NCI-H2107 treated with DMSO at 0.1 percent for 48 hours (cell line): ENCODE results near the gene WBP1L.
"Not testable (repeated sequence)": the region's sequence is repeated elsewhere in the genome, so short reads cannot be mapped to it uniquely, and the experiment has no call there.

ENCODE experiments used
- DNase-seq: peaks from one replicate; lab custom pipeline; 2025; ENCODE audit not compliant: unreplicated experiment; lab: John Stamatoyannopoulos, UW

Gene WBP1L

DNA sequence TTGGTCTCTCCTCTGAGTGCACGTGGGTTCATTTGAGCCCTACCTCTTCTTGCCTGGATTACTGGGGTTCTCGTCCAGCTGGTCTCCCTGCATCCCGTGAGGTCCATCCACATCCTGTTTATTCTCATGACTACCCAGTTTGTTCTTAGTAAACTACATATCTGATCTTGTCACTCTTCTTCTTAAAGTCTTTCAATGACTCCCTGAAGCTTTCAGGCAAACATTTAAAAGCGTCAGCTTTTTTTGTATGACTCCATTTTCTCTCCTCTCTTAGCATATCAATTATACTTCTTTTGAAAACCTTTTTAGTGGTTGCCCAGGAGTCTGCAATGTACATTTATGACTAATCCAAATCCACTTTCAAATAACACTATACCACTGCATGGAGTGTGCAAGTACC is 21.8 kb upstream of the WBP1L start:
- no peak for DNase-seq

DNA sequence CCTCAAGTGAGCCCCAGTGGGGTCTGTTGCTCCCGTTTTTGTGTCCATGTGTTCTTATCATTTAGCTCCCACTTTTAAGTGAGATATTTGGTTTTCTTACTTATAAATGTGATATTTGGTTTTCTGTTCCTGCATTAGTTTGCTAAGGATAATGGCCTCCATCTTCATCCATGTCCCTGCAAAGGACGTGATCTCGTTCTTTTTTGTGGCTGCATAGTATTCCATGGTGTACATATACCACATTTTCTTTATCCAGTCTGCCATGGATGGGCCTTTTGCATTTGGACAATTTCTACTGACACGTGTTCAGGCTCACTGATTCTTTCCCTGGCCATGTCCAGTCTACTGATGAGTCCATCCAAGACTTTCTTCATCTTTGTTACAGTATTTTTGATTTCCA is 19.8 kb upstream of the WBP1L start:
- DNase-seq: no peak

DNA sequence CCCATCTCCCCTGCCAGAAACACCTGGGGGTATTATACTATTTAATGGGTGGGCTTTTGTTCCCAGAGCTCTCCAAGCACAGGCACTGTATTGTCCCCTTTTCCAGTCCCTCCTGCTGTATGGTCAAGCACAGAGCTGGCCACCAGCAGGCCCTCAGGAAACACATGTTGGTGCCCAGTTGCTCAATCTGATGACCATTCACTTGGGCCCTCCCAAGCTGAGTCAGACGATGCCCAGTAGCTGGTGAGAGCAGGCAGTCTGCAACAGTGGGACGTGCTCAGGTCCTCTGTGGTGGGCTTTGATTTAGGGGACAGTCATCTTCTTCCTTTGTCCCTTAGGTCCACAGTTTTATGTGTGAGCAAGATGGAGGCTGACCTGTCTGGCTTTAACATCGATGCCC is 17.5 kb upstream of the WBP1L start:
- DNase-seq: no peak

DNA sequence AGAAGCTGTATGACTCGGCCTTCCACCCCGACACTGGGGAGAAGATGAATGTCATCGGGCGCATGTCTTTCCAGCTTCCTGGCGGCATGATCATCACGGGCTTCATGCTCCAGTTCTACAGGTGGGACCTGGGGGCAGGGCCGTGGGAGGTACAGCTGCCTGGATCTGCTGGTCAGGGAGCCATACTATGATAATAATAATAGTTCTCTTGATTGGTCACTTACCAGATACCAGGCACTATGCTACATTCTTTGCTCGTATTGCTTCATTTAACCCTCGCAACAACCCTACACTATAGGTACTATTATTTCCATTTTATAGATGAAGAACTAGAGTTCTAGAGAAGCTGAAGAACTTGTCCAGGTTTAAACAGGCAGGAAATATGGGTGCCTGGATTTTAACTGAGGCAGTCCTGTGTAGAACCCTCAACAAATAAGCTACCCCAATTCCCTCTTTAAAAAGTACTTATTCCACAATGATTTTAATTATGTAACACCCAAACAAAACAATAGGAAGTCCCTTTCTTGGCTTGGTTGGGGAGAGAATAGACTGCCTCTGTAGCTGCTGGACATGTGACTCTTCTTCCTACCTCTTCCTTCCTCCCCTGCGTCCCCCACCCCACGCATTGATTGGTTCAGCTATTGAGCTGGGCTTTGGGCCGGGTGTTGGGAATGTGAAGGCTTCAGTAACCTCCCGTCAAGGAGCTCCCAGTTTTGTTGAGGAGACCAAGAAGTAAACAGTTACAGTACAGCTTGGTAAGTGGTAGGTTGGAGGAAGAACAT is 16.5 kb upstream of the WBP1L start:
- no peak for DNase-seq

DNA sequence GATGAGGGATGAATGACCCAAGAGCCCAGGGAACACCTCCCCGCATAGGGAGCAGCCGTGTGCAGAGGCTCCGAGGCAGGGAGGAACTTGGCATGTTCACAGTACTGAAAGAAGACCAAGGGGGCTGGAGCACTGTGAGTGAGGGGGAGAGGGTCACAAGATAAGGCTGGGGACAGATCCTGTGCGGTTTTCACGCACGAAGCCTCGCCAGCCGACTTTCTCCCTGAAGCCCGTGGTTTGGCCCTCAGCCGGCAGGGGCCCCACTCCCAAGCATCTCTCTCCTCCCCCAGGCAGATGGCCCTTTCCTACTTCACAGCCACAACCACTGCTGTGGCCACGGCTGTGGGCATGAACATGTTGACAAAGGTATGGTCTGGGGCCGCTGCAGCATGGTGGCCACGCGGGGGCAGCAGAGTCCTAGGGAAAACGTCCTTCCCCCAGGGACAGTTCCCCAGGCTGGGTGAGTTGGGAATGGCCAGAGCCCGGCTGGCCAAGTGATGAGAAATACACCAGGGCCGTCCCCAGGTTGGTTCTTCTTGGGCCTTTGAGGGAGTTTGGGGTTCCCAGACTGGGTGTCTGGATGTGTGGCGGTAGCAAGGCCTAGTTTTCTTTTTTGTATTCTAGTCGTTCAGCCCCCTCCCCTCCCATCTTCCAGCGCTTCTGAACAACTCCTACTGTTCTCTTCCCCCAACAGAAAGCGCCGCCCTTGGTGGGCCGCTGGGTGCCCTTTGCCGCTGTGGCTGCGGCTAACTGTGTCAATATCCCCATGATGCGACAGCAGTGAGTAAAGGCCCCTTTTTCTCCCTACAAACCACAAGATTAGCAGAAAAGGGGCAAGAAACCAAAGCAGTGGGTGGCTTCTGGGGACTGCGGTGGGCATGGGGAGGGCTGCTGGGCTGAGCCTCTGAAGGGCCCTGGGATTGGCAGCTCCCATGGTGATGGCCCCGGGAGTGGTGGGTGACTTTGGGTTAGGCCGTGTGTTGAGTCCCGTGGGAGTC is 14.4 kb upstream of the WBP1L start:
- DNase-seq: peak; percentile 20

DNA sequence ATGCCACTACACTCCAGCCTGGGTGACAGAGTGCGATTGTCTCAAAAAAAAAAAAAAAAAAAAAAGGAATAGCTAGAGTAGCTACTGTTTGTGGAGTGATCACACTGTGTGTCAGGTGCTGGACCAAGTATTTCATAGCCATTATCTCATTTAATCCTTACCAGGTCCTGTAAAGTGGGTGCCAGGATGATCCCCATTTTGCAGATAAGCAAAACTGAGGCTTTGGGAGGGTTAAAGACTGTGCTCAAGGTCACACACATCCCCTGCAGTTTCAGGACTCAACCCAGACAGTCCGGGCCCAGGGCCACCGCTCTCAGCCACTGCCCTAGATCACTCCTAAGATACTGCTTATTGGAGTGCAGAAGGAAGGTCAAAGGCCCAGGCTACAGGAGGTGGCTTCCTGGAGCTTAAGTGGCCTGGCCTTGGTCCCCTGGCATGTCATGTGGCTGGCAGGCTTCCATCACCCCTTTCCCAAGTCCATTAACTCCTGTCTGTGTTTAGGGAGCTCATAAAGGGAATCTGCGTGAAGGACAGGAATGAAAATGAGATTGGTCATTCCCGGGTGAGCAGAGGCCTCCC is 12.4 kb upstream of the WBP1L start:
- no peak for DNase-seq

DNA sequence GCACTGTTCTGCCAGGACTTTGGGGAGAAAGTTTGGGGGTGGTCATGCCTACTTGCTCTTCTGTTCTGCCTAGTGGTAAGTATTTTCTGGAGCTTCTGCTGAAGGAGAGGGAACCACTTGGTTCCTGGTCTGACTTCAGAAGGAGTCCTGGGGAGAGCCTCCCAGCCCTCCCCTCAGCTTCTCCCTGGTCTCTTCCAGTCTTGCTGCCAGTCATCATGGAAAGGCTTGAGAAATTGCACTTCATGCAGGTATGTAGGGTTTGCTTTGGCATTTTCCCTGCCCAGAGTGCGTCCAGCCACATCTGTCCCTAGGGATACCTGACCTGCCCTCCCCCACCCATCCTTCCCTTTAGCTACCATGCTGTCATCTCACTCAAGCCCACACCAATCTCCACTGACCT is 11.1 kb upstream of the WBP1L start:
- DNase-seq: no peak

DNA sequence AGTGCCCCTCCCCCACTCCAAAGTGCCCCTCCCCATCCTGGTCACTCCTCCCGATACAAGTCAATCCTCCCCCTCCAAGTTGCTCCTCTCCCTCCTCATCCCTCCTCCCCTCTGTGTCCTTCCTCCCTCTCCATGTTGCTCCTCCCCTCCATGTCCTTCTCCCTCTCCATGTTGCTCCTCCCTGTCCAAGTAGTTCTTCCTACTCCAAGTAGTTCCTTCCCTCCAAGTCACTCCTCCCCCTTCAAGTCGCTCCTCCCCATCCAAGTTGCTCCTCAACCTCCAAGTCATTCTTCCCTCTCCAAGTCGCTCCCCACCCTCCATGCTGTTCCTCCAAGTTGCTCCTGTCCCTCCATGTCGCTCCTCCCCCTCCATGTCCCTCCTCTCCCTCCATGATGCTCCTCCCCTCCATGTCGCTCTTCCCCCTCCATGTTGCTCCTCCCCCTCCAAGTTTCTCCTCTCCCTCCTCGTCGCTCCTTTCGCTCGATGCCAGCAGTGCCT is 8.6 kb upstream of the WBP1L start:
- DNase-seq: no peak

DNA sequence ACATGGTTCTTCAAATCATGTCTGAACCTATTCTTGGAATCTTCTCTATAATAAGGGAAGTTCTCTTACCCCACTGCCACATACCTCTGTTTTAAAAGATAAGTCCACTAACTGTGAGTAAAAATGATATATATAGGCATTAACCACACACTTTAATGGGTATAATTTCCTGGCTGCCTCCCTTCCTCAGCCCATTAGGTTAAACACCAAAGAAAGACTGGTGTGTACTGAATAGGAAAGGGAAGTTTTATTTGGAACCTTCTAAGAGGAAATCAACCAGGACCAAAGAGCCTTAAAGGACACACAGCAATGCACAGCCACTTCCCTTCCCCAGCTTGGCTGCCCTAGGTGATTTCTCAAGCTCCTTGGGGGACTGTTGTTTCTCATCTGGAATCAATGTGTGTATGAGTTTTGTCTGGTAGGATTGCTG is 5.0 kb upstream of the WBP1L start:
- DNase-seq: no peak

DNA sequence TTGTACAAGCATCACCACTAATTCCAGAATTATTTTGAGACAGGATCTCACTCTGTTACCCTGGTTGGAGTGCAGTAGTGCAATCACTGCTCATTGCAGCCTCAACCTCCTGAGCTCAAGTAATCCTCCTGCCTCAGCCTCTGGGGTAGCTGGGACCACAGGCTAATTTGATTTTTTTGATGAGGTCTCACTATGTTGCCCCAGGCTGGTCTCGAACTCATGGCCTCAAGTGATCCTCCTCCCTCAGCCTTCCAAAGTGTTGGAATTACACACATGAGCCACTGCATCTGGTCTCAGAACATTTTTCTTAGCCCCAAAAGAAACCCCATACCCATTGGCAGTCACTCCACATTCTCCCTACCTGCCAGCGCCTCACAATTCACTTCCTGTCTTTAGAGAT is 3.5 kb upstream of the WBP1L start:
- no peak for DNase-seq

DNA sequence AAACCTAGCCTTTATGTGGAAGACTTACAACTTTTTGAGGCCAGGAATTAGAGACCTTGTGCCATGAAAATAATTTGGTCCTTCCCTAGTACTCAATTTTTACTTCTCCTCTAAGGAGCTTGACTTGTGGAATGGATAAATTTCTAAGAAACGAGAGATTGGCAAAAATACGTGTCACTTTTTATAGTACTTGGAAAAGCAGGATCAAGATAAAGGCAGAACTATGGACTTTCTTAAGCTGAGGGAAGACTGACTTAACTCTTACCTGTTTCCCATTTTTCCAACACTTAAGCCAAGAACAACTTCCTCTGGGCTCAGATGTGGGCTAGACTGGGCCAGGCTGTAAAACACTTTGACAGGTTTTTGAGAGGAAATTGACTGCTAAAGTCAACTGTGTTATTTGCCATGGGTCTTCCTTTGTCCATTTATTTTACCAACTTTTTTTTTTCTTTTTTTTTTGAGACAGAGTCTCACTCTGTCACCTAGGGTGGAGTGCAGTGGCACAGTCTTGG is 2.0 kb upstream of the WBP1L start:
- DNase-seq: no peak

DNA sequence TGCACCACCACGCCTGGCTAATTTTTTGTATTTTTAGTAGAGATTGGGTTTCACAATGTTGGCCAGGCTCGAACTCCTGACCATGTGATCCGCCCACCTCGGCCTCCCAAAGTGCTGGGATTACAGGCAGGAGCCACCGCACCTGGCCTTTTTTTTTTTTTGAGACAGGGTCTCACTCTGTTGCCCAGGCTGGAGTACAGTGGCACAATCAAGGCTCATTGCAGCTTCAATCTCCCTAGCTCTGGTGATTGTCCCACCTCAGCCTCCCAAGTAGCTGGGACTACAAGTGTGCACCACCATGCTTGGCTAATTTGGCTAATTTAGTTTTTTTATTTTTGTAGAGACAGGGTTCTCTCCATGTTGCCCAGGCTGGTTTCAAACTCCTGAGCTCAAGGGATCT is 1.4 kb upstream of the WBP1L start:
- DNase-seq: not testable (repeated sequence)

DNA sequence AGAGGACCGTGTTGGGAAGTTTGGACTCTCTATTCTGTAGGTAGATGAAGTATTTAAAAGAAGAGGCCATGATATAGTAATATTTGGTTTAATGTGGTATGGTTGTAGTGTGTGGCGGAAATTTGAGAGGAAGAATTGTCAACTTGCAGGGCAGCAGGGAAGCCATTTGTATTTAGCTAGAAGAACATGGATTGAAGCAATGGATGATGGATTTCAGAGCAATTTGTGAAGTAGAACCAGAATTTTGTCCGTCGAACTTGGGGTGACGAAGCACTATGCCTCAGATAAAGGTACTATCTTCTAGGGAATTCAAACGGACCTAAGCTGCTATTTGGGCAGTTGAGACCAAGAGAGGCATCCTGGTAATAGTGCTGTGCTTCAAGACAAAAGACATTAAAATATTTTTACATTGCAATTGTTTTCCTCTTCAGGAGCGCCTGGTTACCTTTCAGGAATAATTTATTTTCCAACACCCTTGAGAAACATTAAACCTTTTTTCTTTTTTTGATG is 615 bp upstream of the WBP1L start:
- DNase-seq: no peak

DNA sequence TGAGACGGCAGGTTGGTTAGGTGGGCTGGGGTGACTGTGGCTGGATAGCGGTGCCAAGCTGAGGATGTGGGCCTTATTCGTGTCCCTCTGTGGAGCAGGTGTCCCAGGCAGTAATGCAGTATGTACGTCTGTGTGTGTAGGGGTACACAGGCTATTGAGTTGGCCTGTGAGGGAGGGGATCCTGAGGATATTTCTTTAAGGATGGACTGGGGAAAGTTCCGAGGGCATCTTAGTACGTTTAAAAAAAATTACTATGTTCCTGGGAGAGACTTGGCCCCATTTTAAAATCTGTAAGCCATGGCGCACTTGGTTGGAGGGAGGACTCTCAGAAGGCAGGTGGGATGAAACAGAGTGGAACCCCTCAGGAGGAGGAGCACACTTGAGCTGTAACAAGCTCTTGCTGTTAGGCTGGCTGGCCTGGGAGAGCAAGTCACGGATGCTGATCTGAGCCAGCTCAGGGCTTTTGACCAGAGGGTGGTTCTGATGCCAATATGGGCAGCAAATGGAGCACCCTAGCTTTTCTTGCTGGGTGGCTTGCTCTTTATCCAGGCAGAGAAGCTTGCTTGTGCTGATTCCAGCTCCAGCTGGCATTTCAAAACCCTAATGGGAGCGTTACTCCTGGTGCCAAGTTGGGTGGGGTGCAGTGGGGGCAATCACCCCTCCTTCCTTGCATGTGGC is 765 bp downstream of the WBP1L start:
- no peak for DNase-seq

DNA sequence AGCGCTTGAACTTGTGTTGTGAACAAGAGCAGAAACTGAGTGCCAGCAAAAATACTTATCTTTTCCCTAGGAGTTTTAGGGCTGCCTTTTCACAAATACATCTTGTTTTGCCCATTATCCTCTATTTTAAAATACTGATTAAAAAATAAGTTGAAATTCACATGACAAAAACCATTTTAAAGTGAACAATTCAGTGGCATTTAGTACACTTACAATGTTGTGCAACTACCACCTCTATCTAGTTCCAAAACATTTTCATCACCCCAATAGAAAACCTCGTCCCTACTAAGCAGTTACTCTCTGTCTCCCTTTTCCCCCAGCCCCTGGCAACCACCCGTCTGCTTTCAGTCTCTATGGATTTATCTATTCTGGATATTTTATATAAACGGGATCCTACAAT is 1.4 kb downstream of the WBP1L start:
- DNase-seq: no peak

DNA sequence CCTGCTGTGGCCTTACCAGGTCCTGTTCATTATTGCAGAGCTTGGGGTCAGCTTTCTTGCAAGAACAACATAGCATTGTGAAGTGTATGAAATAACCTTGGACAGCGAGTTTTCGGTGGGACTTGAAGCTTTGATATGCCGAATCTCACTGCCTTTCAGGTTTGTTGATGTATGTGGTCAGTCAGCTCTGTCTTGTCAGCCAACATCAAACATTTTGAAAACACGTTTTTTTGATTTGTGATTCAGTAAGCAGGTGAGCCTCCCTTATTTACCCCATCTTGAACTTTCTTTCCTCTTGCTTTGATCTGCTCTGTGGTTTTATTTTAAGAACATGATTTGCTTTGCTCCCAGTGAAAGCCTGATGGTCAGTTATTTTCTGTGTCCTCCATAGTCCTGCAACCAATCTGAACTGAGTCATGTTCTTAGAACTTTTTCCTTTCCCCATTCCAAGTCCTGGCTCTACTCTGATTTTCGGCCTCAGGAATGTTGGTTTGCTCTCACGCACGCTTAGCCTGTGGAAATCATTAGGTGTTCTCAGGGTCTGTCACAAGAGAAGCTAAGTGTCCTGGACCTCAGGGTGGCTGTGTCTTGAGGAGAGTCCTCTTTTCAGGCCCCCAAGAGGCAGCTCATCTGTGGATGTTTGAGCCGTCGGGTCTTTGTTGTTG is 8.7 kb downstream of the WBP1L start:
- DNase-seq: no peak

DNA sequence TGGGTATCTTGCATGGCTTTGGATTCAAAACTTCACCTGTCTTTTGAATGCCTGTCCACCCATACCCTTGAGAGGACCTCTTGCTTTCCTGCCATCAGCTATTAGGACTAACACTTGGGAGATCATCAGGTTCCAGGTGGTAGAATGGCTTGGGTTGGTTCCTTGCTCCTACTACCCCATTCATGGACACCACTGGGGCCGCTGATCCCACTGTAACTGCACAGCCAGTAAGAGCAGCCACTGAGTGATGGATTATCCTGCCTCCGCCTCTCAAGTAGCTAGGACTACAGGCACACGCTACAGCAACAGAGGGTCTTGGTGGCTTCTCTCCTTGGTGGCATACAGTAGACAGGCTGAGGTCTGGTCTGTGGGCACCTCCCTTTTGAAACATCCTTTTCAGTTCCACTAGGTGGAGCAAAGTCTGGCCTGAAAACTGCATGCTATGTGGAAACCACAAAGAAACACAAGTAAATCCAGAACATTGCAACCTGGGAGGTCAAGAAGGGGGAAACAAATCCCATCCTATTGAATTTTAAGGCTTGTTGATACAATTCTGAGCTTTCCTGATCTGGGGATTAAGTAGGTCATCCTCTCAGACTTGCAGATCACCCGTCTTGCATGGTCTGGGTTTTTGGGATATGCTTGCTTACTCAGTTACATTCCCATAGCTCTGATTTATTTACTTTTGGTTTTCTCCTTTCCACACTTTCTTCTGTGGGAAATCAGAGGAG is 9.4 kb downstream of the WBP1L start:
- no peak for DNase-seq

DNA sequence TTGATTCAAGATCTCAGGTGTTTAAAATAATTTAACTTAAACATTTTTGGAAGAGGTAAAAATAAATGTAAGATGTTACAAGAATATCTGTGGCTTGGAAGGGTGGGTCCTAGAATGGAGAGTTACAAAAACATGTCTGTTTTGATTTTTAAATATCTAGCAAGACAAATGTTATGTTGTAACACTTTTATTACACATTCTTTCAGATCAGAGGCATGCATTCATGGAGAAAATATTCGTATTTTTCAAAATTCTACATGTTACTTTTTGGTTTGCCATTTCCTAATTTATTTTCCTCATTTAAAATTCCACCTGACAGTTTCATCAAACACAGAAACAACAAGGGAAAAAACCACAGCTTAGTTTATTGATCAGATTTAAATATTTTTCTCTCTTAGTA is 10.0 kb downstream of the WBP1L start:
- no peak for DNase-seq

DNA sequence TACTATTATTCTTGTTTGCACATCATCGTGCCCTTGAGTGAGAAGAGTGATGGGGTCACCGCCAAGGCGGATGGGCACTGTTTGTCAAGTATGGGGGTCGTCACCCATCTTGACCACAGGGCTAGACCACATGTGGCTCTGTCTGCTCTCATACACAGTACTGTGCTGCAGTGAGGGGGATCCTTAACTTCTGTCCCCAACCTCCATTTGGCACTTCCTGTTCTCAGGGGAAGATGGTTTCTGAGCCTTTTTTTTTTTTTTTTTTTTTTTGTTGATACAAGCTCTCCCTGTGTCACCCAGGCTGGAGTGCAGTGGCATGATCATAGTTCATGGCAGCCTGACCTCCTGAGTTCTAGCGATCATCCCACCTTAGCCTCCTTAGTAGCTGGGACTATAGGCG is 13.6 kb downstream of the WBP1L start:
- no peak for DNase-seq
